GM21786 (cell line): ENCODE results near the gene ITGA5.
"Not testable (repeated sequence)": the region's sequence is repeated elsewhere in the genome, so short reads cannot be mapped to it uniquely, and the experiment has no call there.

ENCODE experiments used
- ATAC-seq: cut with Tn5 transposase; IDR thresholded peaks from one replicate; pipeline ENCODE4 v1.9.1; 2021; ENCODE audit not compliant: unreplicated experiment

Gene ITGA5

DNA sequence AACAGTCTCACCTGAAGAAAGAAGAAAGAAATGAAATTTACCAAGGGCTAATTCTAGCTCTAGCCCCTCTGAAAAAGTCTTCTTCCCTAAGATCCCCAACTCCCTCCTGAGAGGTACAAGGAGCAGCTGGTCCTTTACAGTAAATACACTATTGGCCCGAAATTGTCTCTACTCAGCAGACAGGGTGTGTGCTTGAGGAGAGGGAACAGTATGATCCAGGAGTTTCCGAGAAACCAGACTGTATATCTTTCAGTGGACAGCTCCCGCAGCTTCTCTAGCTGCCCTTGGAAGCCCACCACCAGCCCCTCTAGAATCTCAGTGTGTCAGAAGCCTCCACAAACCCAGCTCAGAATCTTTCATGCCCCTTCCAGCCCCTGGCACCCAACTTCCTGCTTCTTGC lies 62.8 kb downstream of the ITGA5 start:
- ATAC-seq, result no peak

- no peak for ATAC-seq
These were observed 63.8 kb downstream of the ITGA5 start for GRCh38 chr12:54355104-54355815.

DNA sequence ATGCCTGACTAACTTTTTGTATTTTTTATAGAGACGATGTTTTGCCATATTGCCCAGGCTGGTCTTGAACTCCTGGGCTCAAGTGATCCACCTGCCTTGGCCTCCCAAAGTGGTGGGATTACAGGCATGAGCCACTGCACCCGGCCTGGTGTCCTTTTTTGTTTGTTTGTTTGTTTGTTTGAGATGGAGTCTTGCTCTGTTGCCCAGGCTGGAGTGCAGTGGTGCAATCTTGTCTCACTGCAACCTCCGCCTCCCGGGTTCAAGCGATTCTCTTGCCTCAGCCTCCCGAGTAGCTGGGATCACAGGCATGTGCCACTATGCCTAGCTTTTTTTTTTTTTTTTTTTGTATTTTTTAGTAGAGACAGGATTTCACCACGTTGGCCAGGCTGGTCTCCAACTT lies 64.8 kb downstream of the ITGA5 start:
- ATAC-seq, result not testable (repeated sequence)

GRCh38 chr12:54352891-54353874 lies 65.9 kb downstream of the ITGA5 start:
- ATAC-seq, result no peak

- no peak for ATAC-seq
These were observed 67.0 kb downstream of the ITGA5 start for GRCh38 chr12:54352022-54352531.

GRCh38 chr12:54351341-54351740 lies 67.7 kb downstream of the ITGA5 start:
- no peak for ATAC-seq

DNA sequence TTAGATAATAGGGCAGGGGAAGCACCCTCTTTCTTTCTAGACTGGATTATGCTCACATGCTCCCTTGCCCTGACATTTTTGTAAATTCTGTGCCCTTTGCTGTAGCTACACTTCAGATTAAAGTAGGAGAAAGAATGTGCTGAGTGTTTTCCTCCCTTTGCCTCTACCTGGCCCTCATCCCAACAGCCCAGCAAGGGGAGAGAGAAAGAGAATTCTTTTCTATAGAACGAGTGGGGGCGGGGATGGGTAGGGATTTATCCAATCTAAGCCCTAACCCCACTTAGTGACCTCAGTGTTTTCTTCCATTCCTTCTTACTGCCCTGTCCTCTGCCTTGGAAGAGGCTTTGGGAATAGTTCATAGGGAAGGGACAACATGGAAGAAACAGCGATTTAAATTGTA lies 68.3 kb downstream of the ITGA5 start:
- no peak for ATAC-seq

- no peak for ATAC-seq
These were observed 69.4 kb downstream of the ITGA5 start for GRCh38 chr12:54349679-54350078.

DNA sequence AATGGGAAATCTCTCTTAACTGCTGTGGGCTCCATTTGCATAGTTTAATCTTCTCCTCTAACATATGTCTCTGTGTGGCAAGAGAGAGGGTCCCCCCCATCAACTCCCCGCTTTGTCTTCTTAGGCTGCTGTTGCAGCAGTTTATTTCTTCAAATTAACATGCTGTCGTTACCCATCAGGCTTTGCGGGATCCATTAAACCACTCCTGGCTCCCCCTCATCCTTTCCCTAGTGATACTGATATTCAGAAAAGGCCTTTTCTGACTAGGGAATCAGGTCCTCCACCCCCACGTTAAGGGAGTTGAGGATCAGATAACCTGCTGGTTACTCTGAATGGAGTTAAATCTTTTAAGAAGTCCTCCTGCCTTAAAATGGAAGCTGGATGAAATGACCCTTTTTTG lies 70.0 kb downstream of the ITGA5 start:
- no peak for ATAC-seq
